HCT116 (cell line): Measurements from ENCODE around the gene MISP3. TPM values are rescaled to one million over a fixed set of nuclear protein-coding genes. Genes with fewer than 3 reads are reported as not detected.

Experiments
- ATAC-seq: fragments of 200-7000 bp; cut with Tn5 transposase; 2 replicates; pipeline ENCODE4 v1.9.1; 2020; ENCODE audit warnings: mild to moderate bottlenecking, moderate library complexity
- BruUV-seq: library from RNA; stranded (reverse); fragments of 400-500 nt; replicated peaks from 2 replicates; lab custom pipeline; 2021; lab: Mats Ljungman, UMichigan
- CTCF ChIA-PET: fragments of 300-600 bp; sonication (Branson Sonifier 250); formaldehyde crosslinking; loops from one replicate; lab custom pipeline; 2021; ENCODE audit warnings: antibody characterized with exemption; lab: Charles Lee
- POLR2A ChIA-PET: fragments of 300-600, 350-600 bp; sonication (Branson Sonifier 250); formaldehyde crosslinking; loops from one replicate; lab custom pipeline; 2021; ENCODE audit warnings: antibody characterized with exemption; lab: Charles Lee
- RAD21 ChIA-PET, 2 experiments: fragments of 300-600 bp; sonication (Branson Sonifier 250); formaldehyde crosslinking; loops; one replicate each; lab custom pipeline; 2023; ENCODE audit warnings: low total read pairs in 2 of 2; ENCODE audit not compliant: uncharacterized antibody in 2 of 2, unreplicated experiment in 2 of 2, low non-redundant PET in 1 of 2; lab: Charles Lee
- DNase-seq: peaks from one replicate; pipeline ENCODE4 v3.0.0-alpha.2; 2010; ENCODE audit warnings: low read depth, low spot score
- H2AFZ ChIP-seq: fragments of 200-600 bp; shearing (Covaris generic), sonication (generic); 2 replicates; pipeline ENCODE4 v1.6.1; 2017; ENCODE audit warnings: low read depth, mixed run types, mixed read lengths, antibody characterized with exemption, low read length; ENCODE audit not compliant: poor library complexity, severe bottlenecking
- H3K27ac ChIP-seq: 2 replicates; pipeline ENCODE4 v1.5.1; 2012; ENCODE audit warnings: low read depth, low read length
- H3K27me3 ChIP-seq: fragments of 200-600 bp; sonication (generic); 2 replicates; pipeline ENCODE4 v1.6.1; 2016; ENCODE audit warnings: mixed run types, low read length, mixed read lengths; ENCODE audit not compliant: insufficient read depth
- H3K36me3 ChIP-seq, 2 experiments: fragments of 200-500 bp in 1 of 2; fragments of 200-600 bp in 1 of 2; sonication (Bioruptor generic) in 1 of 2; sonication (generic) in 1 of 2; 2 replicates each; pipeline versions ENCODE4 v1.5.1 to v1.6.1; 2014 to 2016; ENCODE audit warnings: low read length in 2 of 2, inconsistent platforms in 1 of 2, mixed read lengths in 1 of 2, mixed run types in 1 of 2; ENCODE audit not compliant: insufficient read depth in 2 of 2, control insufficient read depth in 1 of 2
- H3K4me1 ChIP-seq, 2 experiments: fragments of 200-600 bp in 1 of 2; sonication (generic) in 1 of 2; 2 replicates each; pipeline versions ENCODE4 v1.5.1 to v1.6.1; 2012 to 2017; ENCODE audit warnings: low read length in 2 of 2, inconsistent platforms in 1 of 2, mild to moderate bottlenecking in 1 of 2, mixed read lengths in 1 of 2, mixed run types in 1 of 2, moderate library complexity in 1 of 2; ENCODE audit not compliant: insufficient read depth in 2 of 2, control insufficient read depth in 1 of 2
- H3K4me2 ChIP-seq: fragments of 200-600 bp; sonication (generic); 2 replicates; pipeline ENCODE4 v1.6.1; 2017; ENCODE audit warnings: mixed run types, low read length, mixed read lengths
- H3K4me3 ChIP-seq, 2 experiments: fragments of 200-600 bp in 1 of 2; sonication (generic) in 1 of 2; replicated peaks in 1 of 2; 2 replicates each; pipeline ENCODE4 v1.5.1; 2011 to 2016; ENCODE audit warnings: low read length in 2 of 2, control low read depth in 1 of 2, low read depth in 1 of 2, mild to moderate bottlenecking in 1 of 2, mixed read lengths in 1 of 2, mixed run types in 1 of 2
- H3K79me2 ChIP-seq: fragments of 200-600 bp; sonication (generic); 2 replicates; pipeline ENCODE4 v1.6.1; 2017; ENCODE audit warnings: mild to moderate bottlenecking, mixed run types, low read length, moderate library complexity, mixed read lengths; ENCODE audit not compliant: insufficient read depth
- H3K9ac ChIP-seq: fragments of 200-600 bp; sonication (generic); 2 replicates; pipeline ENCODE4 v1.6.1; 2016; ENCODE audit warnings: low read length, mixed read lengths
- H3K9me2 ChIP-seq: fragments of 200-600 bp; sonication (generic), shearing (Covaris generic); 2 replicates; pipeline ENCODE4 v1.6.1; 2017; ENCODE audit warnings: mixed run types, mild to moderate bottlenecking, moderate library complexity; ENCODE audit not compliant: insufficient read depth
- H3K9me3 ChIP-seq, 2 experiments: fragments of 200-500 bp in 1 of 2; fragments of 200-600 bp in 1 of 2; sonication (Bioruptor generic) in 1 of 2; sonication (generic) in 1 of 2; 2 replicates each; pipeline ENCODE4 v1.6.1; 2014 to 2017; ENCODE audit warnings: low read length in 2 of 2, mixed read lengths in 2 of 2, inconsistent platforms in 1 of 2, low read depth in 1 of 2, mild to moderate bottlenecking in 1 of 2, mixed run types in 1 of 2, moderate library complexity in 1 of 2; ENCODE audit not compliant: control insufficient read depth in 1 of 2, insufficient read depth in 1 of 2
- H4K20me1 ChIP-seq: fragments of 200-600 bp; sonication (generic), shearing (Covaris generic); 2 replicates; pipeline ENCODE4 v1.6.1; 2017; ENCODE audit warnings: mixed run types, mild to moderate bottlenecking, moderate library complexity; ENCODE audit not compliant: insufficient read depth
- EGR1 ChIP-seq: IDR thresholded peaks from 2 replicates; pipeline ENCODE4 v1.6.1; 2012; ENCODE audit warnings: low read depth
- RAD21 ChIP-seq: IDR thresholded peaks from 2 replicates; pipeline ENCODE4 v1.6.1; 2012; ENCODE audit warnings: low read depth, mild to moderate bottlenecking
- intact Hi-C: fragments of 100-400 bp; cut with micrococcal nuclease; formaldehyde crosslinking; loops from 2 replicates; pipeline ENCODE4 v1.10.0; 2022
- total RNA-seq: library from RNA; stranded (reverse); gene quantifications from one replicate; pipeline ENCODE4 v1.2.1, GENCODE V29; 2021; ENCODE audit not compliant: unreplicated experiment
- TF ChIP-seq, protein P1 (sequence below), 3 experiments: fragments of 200-600 bp in 1 of 3; sonication (generic) in 1 of 3; IDR thresholded peaks in 2 of 3; conservative IDR thresholded peaks in 1 of 3; 2 replicates each; pipeline ENCODE4 v1.5.1; 2012 to 2017; ENCODE audit warnings: low read depth in 2 of 3, low read length in 2 of 3, antibody characterized with exemption in 1 of 3, borderline replicate concordance in 1 of 3, control low read depth in 1 of 3, mild to moderate bottlenecking in 1 of 3, mixed read lengths in 1 of 3, mixed run types in 1 of 3, moderate library complexity in 1 of 3; ENCODE audit not compliant: insufficient read depth in 1 of 3
- TF ChIP-seq, protein P2 (sequence below): IDR thresholded peaks from 2 replicates; pipeline ENCODE4 v1.6.1; 2012; ENCODE audit warnings: low read depth

The MISP3 gene
- total RNA-seq, 1 experiment from 2014 or later, result 5.2 TPM

GRCh38 chr19:14114854-14115253 lies 42.3 kb downstream of the MISP3 start:
- Histone ChIP-seq H3K27me3 (no peaks in the 10 kb centered on the region), H2AFZ (no peak overlapping the region), H4K20me1 (no peaks in the 10 kb centered on the region), H3K9me3 (no peaks in the 10 kb centered on the region), H3K79me2 (peaks cover 27% of the 10 kb centered on the region), H3K4me2 (peak overlapping the region; percentile 89), H3K9ac (peak overlapping the region; percentile 27; the same call in 1 of the 2 replicates), H3K9me2 (no peaks in the 10 kb centered on the region), H3K27ac (peak overlapping the region; percentile 68), H3K36me3 (no peaks in the 10 kb centered on the region; a peak in 2 of 4 replicates), H3K4me1 (peaks cover 36 to 47% of the 10 kb centered on the region in 2 experiments), H3K4me3 (peak overlapping the region in 1 of 2 experiments; percentile 88; a peak in 1 of 4 replicates)
- ChIA-PET CTCF (interaction anchor here (0.5 to 3.2 kb wide), 10 partner anchors 22 to 236 kb away, joined by 3 to 18 read pairs (median 3); partner anchors contain the start of genes ASF1B, MISP3 and RFX1), RAD21 (interaction anchor here in 1 of 2 experiments (0.6 kb wide), 1 partner anchor 242 kb away, joined by 3 read pairs; no protein-coding TSS in a partner anchor), POLR2A (interaction anchor here (1.1 kb wide), 1 partner anchor 22 kb away, joined by 4 read pairs; the partner anchor contains the start of gene ASF1B)
- intact Hi-C loops, result loop anchor here (1.0 to 5.0 kb wide), 2 partner anchors 43 to 235 kb away; partner anchors contain the start of gene MISP3
- DNase-seq (no peak), ATAC-seq (no peak)
- no TSS peak for BruUV-seq
- TF ChIP-seq RAD21 (peak; percentile 72), EGR1 (no peak)
- TF ChIP-seq, protein P1, sequence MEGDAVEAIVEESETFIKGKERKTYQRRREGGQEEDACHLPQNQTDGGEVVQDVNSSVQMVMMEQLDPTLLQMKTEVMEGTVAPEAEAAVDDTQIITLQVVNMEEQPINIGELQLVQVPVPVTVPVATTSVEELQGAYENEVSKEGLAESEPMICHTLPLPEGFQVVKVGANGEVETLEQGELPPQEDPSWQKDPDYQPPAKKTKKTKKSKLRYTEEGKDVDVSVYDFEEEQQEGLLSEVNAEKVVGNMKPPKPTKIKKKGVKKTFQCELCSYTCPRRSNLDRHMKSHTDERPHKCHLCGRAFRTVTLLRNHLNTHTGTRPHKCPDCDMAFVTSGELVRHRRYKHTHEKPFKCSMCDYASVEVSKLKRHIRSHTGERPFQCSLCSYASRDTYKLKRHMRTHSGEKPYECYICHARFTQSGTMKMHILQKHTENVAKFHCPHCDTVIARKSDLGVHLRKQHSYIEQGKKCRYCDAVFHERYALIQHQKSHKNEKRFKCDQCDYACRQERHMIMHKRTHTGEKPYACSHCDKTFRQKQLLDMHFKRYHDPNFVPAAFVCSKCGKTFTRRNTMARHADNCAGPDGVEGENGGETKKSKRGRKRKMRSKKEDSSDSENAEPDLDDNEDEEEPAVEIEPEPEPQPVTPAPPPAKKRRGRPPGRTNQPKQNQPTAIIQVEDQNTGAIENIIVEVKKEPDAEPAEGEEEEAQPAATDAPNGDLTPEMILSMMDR (IDR thresholded peaks at IDR 0.05 in 2 of 3, conservative IDR thresholded peaks at IDR 0.05 in 1 of 3; ENCODE audit: borderline replicate concordance in 1 of 3, insufficient read depth in 1 of 3, low read depth in 2 of 3, low read length in 2 of 3), result peak; percentile 68 to 80 (median 74); a peak in 5 of 6 replicates

DNA sequence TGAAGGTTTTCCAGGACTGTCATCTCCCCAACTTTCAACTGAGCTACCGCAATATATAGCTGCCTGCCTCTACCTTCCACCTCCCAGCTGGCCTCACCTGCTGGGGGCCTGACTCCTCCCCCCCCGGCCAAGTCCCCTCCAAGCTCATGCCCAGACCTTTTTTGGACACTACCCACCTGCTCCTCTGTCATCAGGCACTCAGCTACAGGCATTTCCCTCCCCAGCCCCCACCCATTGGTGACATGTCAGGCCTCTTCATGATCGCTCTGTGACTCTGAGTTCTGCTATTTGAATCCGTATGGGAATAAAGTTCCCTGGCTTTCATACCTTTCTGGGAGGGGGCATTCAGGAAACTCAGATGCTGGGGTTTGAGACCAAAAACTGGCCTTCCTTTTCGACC lies 43.2 kb downstream of the MISP3 start:
- peaks cover 36 to 47% of the 10 kb centered on the region in 2 experiments for H3K4me1 ChIP-seq
- intact Hi-C loops, result no loop called here
- TF ChIP-seq, protein P2, sequence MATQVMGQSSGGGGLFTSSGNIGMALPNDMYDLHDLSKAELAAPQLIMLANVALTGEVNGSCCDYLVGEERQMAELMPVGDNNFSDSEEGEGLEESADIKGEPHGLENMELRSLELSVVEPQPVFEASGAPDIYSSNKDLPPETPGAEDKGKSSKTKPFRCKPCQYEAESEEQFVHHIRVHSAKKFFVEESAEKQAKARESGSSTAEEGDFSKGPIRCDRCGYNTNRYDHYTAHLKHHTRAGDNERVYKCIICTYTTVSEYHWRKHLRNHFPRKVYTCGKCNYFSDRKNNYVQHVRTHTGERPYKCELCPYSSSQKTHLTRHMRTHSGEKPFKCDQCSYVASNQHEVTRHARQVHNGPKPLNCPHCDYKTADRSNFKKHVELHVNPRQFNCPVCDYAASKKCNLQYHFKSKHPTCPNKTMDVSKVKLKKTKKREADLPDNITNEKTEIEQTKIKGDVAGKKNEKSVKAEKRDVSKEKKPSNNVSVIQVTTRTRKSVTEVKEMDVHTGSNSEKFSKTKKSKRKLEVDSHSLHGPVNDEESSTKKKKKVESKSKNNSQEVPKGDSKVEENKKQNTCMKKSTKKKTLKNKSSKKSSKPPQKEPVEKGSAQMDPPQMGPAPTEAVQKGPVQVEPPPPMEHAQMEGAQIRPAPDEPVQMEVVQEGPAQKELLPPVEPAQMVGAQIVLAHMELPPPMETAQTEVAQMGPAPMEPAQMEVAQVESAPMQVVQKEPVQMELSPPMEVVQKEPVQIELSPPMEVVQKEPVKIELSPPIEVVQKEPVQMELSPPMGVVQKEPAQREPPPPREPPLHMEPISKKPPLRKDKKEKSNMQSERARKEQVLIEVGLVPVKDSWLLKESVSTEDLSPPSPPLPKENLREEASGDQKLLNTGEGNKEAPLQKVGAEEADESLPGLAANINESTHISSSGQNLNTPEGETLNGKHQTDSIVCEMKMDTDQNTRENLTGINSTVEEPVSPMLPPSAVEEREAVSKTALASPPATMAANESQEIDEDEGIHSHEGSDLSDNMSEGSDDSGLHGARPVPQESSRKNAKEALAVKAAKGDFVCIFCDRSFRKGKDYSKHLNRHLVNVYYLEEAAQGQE, result no peak
- H3K9me3 ChIP-seq, result no peaks in the 10 kb centered on the region
- H3K27me3 ChIP-seq, result no peaks in the 10 kb centered on the region
- H3K4me2 ChIP-seq, result peak overlapping the region; percentile 93
- ChIA-PET CTCF (interaction anchor here (0.7 to 3.2 kb wide), 6 partner anchors 22 to 236 kb away, joined by 3 to 18 read pairs (median 4); partner anchors contain the start of gene ASF1B), RAD21 (interaction anchor here in 1 of 2 experiments (0.6 kb wide), 1 partner anchor 243 kb away, joined by 3 read pairs; no protein-coding TSS in a partner anchor), POLR2A (interaction anchor here (1.1 kb wide), 1 partner anchor 21 kb away, joined by 4 read pairs; the partner anchor contains the start of gene ASF1B)
- no peak overlapping the region for H2AFZ ChIP-seq
- H3K4me3 ChIP-seq, result no peak overlapping the region
- ATAC-seq, result no peak
- no peaks in the 10 kb centered on the region for H3K9me2 ChIP-seq
- no peak overlapping the region for H3K9ac ChIP-seq
- H3K36me3 ChIP-seq, result no peaks in the 10 kb centered on the region; a peak in 2 of 4 replicates
- peaks cover 27% of the 10 kb centered on the region for H3K79me2 ChIP-seq
- no TSS peak for BruUV-seq
- no peaks in the 10 kb centered on the region for H4K20me1 ChIP-seq
- no peak for DNase-seq
- no peak overlapping the region for H3K27ac ChIP-seq
